Osteoblast (primary cell): ENCODE data around the gene ATP8B3. TPM values are rescaled to one million over a fixed set of nuclear protein-coding genes. Genes with fewer than 3 reads are reported as not detected.

ENCODE experiments used
- DNase-seq: peaks from one replicate; pipeline ENCODE4 v3.0.0; 2011; ENCODE audit warnings: low spot score, mixed read lengths; ENCODE audit not compliant: insufficient read length; ENCODE audit errors: missing footprints
- H2AFZ ChIP-seq: 2 replicates; pipeline ENCODE4 v1.6.0; 2011; ENCODE audit warnings: mild to moderate bottlenecking, low read length
- H3K27ac ChIP-seq: 2 replicates; pipeline ENCODE4 v1.5.1; 2011; ENCODE audit warnings: mild to moderate bottlenecking, low read depth, low read length, moderate library complexity
- H3K27me3 ChIP-seq: 2 replicates; pipeline ENCODE4 v1.6.0; 2012; ENCODE audit warnings: mild to moderate bottlenecking, control low read depth, inconsistent platforms, low read length, moderate library complexity; ENCODE audit not compliant: insufficient read depth
- H3K36me3 ChIP-seq: 2 replicates; pipeline ENCODE4 v1.5.1; 2011; ENCODE audit warnings: mild to moderate bottlenecking, low read length, control low read depth, moderate library complexity; ENCODE audit not compliant: insufficient read depth
- H3K4me1 ChIP-seq: 2 replicates; pipeline ENCODE4 v1.5.1; 2011; ENCODE audit warnings: mild to moderate bottlenecking, low read length, control low read depth, moderate library complexity; ENCODE audit not compliant: insufficient read depth
- H3K4me2 ChIP-seq: 2 replicates; pipeline ENCODE4 v1.6.0; 2011; ENCODE audit warnings: mild to moderate bottlenecking, low read length; ENCODE audit not compliant: insufficient read depth
- H3K4me3 ChIP-seq: fragments of 200-600 bp; sonication (generic); 3 replicates; pipeline ENCODE4 v1.5.1; 2012; ENCODE audit warnings: mild to moderate bottlenecking, low read length, inconsistent platforms; ENCODE audit not compliant: insufficient read depth
- H3K79me2 ChIP-seq: 2 replicates; pipeline ENCODE4 v1.6.0; 2012; ENCODE audit warnings: mild to moderate bottlenecking, low read length, control low read depth, inconsistent platforms; ENCODE audit not compliant: insufficient read depth
- H3K9me3 ChIP-seq: 2 replicates; pipeline ENCODE4 v1.5.1; 2011; ENCODE audit warnings: low read depth, low read length, control low read depth
- H4K20me1 ChIP-seq: 2 replicates; pipeline ENCODE4 v1.6.0; 2012; ENCODE audit warnings: mild to moderate bottlenecking, low read length, control low read depth; ENCODE audit not compliant: insufficient read depth
- CTCF ChIP-seq: IDR thresholded peaks from 2 replicates; pipeline ENCODE4 v1.5.1; 2011; ENCODE audit warnings: mild to moderate bottlenecking, low read depth, low read length, moderate library complexity; ENCODE audit errors: extremely low read depth
- total RNA-seq: library from RNA; depleted of rRNA; stranded (reverse); fragments of >200 nt; gene quantifications from 2 replicates; pipeline ENCODE4 v1.2.3, GENCODE V29; 2012

Gene ATP8B3
- total RNA-seq, 1 donor, result 0.72 TPM

- TF ChIP-seq CTCF, result no peak
- H3K79me2 ChIP-seq, result peaks cover 88% of the 10 kb centered on the region
- H4K20me1 ChIP-seq, result peaks cover 72% of the 10 kb centered on the region
- H3K9me3 ChIP-seq, result no peaks in the 10 kb centered on the region
- no peak overlapping the region for H3K27ac ChIP-seq
- no peaks in the 10 kb centered on the region for H3K27me3 ChIP-seq
- DNase-seq, result no peak
- H2AFZ ChIP-seq, result no peak overlapping the region
- H3K36me3 ChIP-seq, result no peaks in the 10 kb centered on the region
- H3K4me1 ChIP-seq, result peaks cover 10% of the 10 kb centered on the region
- H3K4me2 ChIP-seq, result no peak overlapping the region
- H3K4me3 ChIP-seq, result no peak overlapping the region
Measured at GRCh38 chr19:1845125-1845515, 33.0 kb upstream of the ATP8B3 start.

GRCh38 chr19:1844513-1845124 is 32.5 kb upstream of the ATP8B3 start:
- H3K9me3 ChIP-seq, result no peaks in the 10 kb centered on the region
- H2AFZ ChIP-seq, result no peak overlapping the region
- peaks cover 90% of the 10 kb centered on the region for H3K79me2 ChIP-seq
- no peaks in the 10 kb centered on the region for H3K27me3 ChIP-seq
- no peaks in the 10 kb centered on the region for H3K36me3 ChIP-seq
- no peak for DNase-seq
- H3K4me1 ChIP-seq, result peaks cover 10% of the 10 kb centered on the region
- no peak for TF ChIP-seq CTCF
- no peak overlapping the region for H3K27ac ChIP-seq
- H4K20me1 ChIP-seq, result peaks cover 73% of the 10 kb centered on the region
- no peak overlapping the region for H3K4me2 ChIP-seq
- no peak overlapping the region for H3K4me3 ChIP-seq

GRCh38 chr19:1843646-1844394 is 31.7 kb upstream of the ATP8B3 start:
- Histone ChIP-seq H3K27me3 (no peaks in the 10 kb centered on the region), H3K36me3 (no peaks in the 10 kb centered on the region), H3K4me3 (no peak overlapping the region), H3K4me2 (no peak overlapping the region), H4K20me1 (peaks cover 72% of the 10 kb centered on the region), H2AFZ (no peak overlapping the region), H3K27ac (no peak overlapping the region), H3K4me1 (peaks cover 10% of the 10 kb centered on the region), H3K79me2 (peaks cover 96% of the 10 kb centered on the region), H3K9me3 (no peaks in the 10 kb centered on the region)
- TF ChIP-seq CTCF, result no peak
- no peak for DNase-seq

GRCh38 chr19:1843116-1843515 is 31.0 kb upstream of the ATP8B3 start:
- H3K4me3 ChIP-seq, result no peak overlapping the region
- no peaks in the 10 kb centered on the region for H3K27me3 ChIP-seq
- H3K4me2 ChIP-seq, result no peak overlapping the region
- peaks cover 77% of the 10 kb centered on the region for H4K20me1 ChIP-seq
- peaks cover 10% of the 10 kb centered on the region for H3K4me1 ChIP-seq
- H3K9me3 ChIP-seq, result no peaks in the 10 kb centered on the region
- no peak overlapping the region for H2AFZ ChIP-seq
- no peak overlapping the region for H3K27ac ChIP-seq
- no peak for TF ChIP-seq CTCF
- DNase-seq, result no peak
- H3K79me2 ChIP-seq, result peaks cover 98% of the 10 kb centered on the region
- H3K36me3 ChIP-seq, result no peaks in the 10 kb centered on the region
